Astrocyte (in vitro differentiated cells and primary cell): ENCODE measurements around the gene MALAT1. TPM values are rescaled to one million over a fixed set of nuclear protein-coding genes. Genes with fewer than 3 reads are reported as not detected.

Source experiments
- DNase-seq: peaks from one replicate; pipeline ENCODE4 v3.0.0-alpha.2; 2010; ENCODE audit warnings: low read depth
- FAIRE-seq: peaks from 2 replicates; lab custom pipeline; 2011; peaks lifted over from hg19 to GRCh38; lab: Jason Lieb, UNC
- H2AFZ ChIP-seq: 2 replicates; pipeline ENCODE4 v1.6.0; 2012; ENCODE audit warnings: low read depth, low read length, inconsistent platforms
- H3K27ac ChIP-seq: 2 replicates; pipeline ENCODE4 v1.5.1; 2011; ENCODE audit warnings: low read depth, low read length, inconsistent platforms
- H3K27me3 ChIP-seq: 2 replicates; pipeline ENCODE4 v1.6.0; 2011; ENCODE audit warnings: low read length, inconsistent platforms; ENCODE audit not compliant: insufficient read depth
- H3K36me3 ChIP-seq: 2 replicates; pipeline ENCODE4 v1.5.1; 2011; ENCODE audit warnings: low read length, inconsistent platforms; ENCODE audit not compliant: insufficient read depth
- H3K4me1 ChIP-seq: 2 replicates; pipeline ENCODE4 v1.5.1; 2011; ENCODE audit warnings: low read length, inconsistent platforms; ENCODE audit not compliant: insufficient read depth
- H3K4me2 ChIP-seq: 2 replicates; pipeline ENCODE4 v1.6.0; 2012; ENCODE audit warnings: low read length, inconsistent platforms
- H3K4me3 ChIP-seq: 2 replicates; pipeline ENCODE4 v1.5.1; 2011; ENCODE audit warnings: low read depth, mild to moderate bottlenecking, low read length, inconsistent platforms; ENCODE audit not compliant: insufficient read depth
- H3K79me2 ChIP-seq: 2 replicates; pipeline ENCODE4 v1.6.0; 2012; ENCODE audit warnings: mild to moderate bottlenecking, low read length, inconsistent platforms; ENCODE audit not compliant: insufficient read depth
- H3K9ac ChIP-seq: 2 replicates; pipeline ENCODE4 v1.6.0; 2012; ENCODE audit warnings: mild to moderate bottlenecking, low read length, inconsistent platforms
- H3K9me3 ChIP-seq: 2 replicates; pipeline ENCODE4 v1.5.1; 2012; ENCODE audit warnings: low read depth, mild to moderate bottlenecking, low read length, inconsistent platforms; ENCODE audit not compliant: insufficient read depth
- H4K20me1 ChIP-seq: 2 replicates; pipeline ENCODE4 v1.6.0; 2012; ENCODE audit warnings: low read length, inconsistent platforms; ENCODE audit not compliant: insufficient read depth
- H3K27ac Mint-ChIP-seq: one replicate; pipeline ENCODE4 v1.8.0; 2021; ENCODE audit warnings: mild to moderate bottlenecking, mixed read lengths; ENCODE audit not compliant: unreplicated experiment
- H3K27me3 Mint-ChIP-seq: one replicate; pipeline ENCODE4 v1.8.0; 2021; ENCODE audit warnings: low read depth, mixed read lengths; ENCODE audit not compliant: unreplicated experiment
- H3K36me3 Mint-ChIP-seq: one replicate; pipeline ENCODE4 v1.8.0; 2021; ENCODE audit warnings: low read depth, mixed read lengths; ENCODE audit not compliant: unreplicated experiment
- H3K4me1 Mint-ChIP-seq: one replicate; pipeline ENCODE4 v1.8.0; 2021; ENCODE audit warnings: low read depth, mixed read lengths; ENCODE audit not compliant: unreplicated experiment
- H3K4me3 Mint-ChIP-seq: one replicate; pipeline ENCODE4 v1.8.0; 2021; ENCODE audit warnings: mild to moderate bottlenecking, moderate library complexity, mixed read lengths; ENCODE audit not compliant: unreplicated experiment
- H3K9me3 Mint-ChIP-seq: one replicate; pipeline ENCODE4 v1.8.0; 2021; ENCODE audit warnings: mild to moderate bottlenecking, mixed read lengths; ENCODE audit not compliant: unreplicated experiment
- EZH2 ChIP-seq: IDR thresholded peaks from 2 replicates; pipeline ENCODE4 v1.6.1; 2012; ENCODE audit warnings: mild to moderate bottlenecking, low read length, inconsistent platforms; ENCODE audit not compliant: insufficient read depth
- total RNA-seq: library from RNA; stranded (reverse); gene quantifications from 2 replicates; pipeline ENCODE4 v1.2.1, GENCODE V29; 2021
- TF ChIP-seq, protein P1 (sequence below): IDR thresholded peaks from 2 replicates; pipeline ENCODE4 v1.5.1; 2011; ENCODE audit warnings: low read depth, mild to moderate bottlenecking, inconsistent platforms, low read length, moderate library complexity; ENCODE audit not compliant: insufficient read depth

Gene MALAT1
- total RNA-seq, 1 donor from 2014 or later: 8,991 TPM

DNA sequence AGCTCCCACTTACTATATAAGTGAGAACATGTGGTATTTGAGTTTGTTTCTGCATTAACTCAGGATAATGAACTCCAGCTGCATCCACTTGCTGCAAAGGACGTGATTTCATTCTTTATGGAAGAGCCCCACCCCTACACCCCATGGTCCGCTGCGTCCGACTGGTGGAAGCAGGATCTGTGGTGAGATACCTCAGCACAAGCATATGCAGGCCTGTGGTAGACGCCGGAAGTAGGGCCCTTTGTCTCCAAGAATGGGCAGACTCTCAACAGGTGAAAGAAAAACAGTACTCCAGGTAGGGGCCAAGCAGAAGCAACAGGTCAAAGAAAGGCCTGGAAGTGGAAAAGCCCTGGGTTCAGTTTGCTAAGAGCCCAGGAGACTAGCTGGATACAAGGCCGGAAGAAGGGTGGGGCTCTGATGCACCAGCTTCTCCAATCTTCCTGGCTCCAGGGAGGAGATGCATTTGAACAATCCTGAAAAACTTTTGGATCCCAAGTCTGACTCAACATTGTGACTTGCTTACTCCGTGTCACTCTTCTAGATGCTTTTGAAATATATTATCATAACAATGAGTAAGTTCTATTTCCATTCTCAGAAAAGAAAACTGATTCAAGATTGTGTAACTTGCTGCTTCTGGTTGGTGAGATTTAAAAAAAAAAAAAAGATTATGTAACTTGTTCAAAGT lies 45.9 kb upstream of the MALAT1 start:
- Mint-ChIP-seq H3K9me3 (peaks cover 3% of the 10 kb centered on the region), H3K36me3 (peaks cover 6% of the 10 kb centered on the region), H3K27ac (no peak overlapping the region), H3K27me3 (no peaks in the 10 kb centered on the region), H3K4me3 (peak overlapping the region; percentile 52), H3K4me1 (peaks cover 21% of the 10 kb centered on the region)
- Histone ChIP-seq H3K9me3 (no peaks in the 10 kb centered on the region), H3K27me3 (no peaks in the 10 kb centered on the region), H3K4me3 (no peak overlapping the region), H4K20me1 (no peaks in the 10 kb centered on the region), H3K4me2 (peak overlapping the region; percentile 92), H3K4me1 (peaks cover 24% of the 10 kb centered on the region), H3K36me3 (no peaks in the 10 kb centered on the region), H2AFZ (no peak overlapping the region), H3K9ac (peak overlapping the region; percentile 17), H3K27ac (peak overlapping the region; percentile 82), H3K79me2 (peaks cover 13% of the 10 kb centered on the region)
- DNase-seq: peak; percentile 72
- TF ChIP-seq EZH2: no peak
- TF ChIP-seq, protein P1, sequence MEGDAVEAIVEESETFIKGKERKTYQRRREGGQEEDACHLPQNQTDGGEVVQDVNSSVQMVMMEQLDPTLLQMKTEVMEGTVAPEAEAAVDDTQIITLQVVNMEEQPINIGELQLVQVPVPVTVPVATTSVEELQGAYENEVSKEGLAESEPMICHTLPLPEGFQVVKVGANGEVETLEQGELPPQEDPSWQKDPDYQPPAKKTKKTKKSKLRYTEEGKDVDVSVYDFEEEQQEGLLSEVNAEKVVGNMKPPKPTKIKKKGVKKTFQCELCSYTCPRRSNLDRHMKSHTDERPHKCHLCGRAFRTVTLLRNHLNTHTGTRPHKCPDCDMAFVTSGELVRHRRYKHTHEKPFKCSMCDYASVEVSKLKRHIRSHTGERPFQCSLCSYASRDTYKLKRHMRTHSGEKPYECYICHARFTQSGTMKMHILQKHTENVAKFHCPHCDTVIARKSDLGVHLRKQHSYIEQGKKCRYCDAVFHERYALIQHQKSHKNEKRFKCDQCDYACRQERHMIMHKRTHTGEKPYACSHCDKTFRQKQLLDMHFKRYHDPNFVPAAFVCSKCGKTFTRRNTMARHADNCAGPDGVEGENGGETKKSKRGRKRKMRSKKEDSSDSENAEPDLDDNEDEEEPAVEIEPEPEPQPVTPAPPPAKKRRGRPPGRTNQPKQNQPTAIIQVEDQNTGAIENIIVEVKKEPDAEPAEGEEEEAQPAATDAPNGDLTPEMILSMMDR: no peak
- FAIRE-seq: no peak

DNA sequence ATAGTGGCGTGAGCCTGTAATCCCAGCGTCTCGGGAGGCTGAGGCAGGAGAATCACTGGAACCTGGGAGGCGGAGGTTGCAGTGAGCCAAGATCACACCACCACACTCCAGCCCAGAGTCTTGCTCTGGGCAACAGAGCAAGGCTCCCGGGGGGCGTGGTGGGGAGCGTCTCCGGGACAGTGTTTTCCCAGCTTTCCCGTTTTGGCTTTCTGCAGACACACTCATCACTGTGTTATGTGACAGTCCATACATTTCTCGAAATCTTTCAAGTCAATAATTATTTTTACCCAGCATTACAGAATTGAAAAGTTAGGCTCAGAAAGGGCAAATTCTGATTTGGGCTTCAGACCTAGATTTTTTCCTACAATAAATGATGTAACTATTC lies 44.5 kb upstream of the MALAT1 start:
- no peaks in the 10 kb centered on the region for H4K20me1 ChIP-seq
- Mint-ChIP-seq H3K27me3 (no peaks in the 10 kb centered on the region), H3K36me3 (peaks cover 6% of the 10 kb centered on the region), H3K4me3 (peak overlapping the region; percentile 81), H3K4me1 (peaks cover 15% of the 10 kb centered on the region), H3K9me3 (peaks cover 3% of the 10 kb centered on the region), H3K27ac (no peak overlapping the region)
- peaks cover 13% of the 10 kb centered on the region for H3K79me2 ChIP-seq
- peaks cover 24% of the 10 kb centered on the region for H3K4me1 ChIP-seq
- peak overlapping the region; percentile 92 for H3K4me2 ChIP-seq
- H3K27me3 ChIP-seq: no peaks in the 10 kb centered on the region
- DNase-seq (peak; percentile 54), FAIRE-seq (no peak)
- H2AFZ ChIP-seq: no peak overlapping the region
- peak overlapping the region; percentile 63 for H3K4me3 ChIP-seq
- peak overlapping the region; percentile 82 for H3K27ac ChIP-seq
- H3K9ac ChIP-seq: peak overlapping the region; percentile 86
- H3K36me3 ChIP-seq: no peaks in the 10 kb centered on the region
- TF ChIP-seq, protein P1: no peak
- no peak for TF ChIP-seq EZH2
- H3K9me3 ChIP-seq: no peaks in the 10 kb centered on the region
